GM13976 (cell line): ENCODE data around the gene CACYBP.

Source experiments
- DNase-seq: peaks from one replicate; pipeline ENCODE4 v3.0.0; 2012; ENCODE audit warnings: low spot score
- in situ Hi-C: fragments of 300-500 bp; cut with MboI; formaldehyde crosslinking; loops from one replicate; pipeline ENCODE4 v1.12.0; 2022; ENCODE audit warnings: low sequenced_read_pairs, mixed read lengths, inconsistent platforms; ENCODE audit not compliant: unreplicated experiment
- TF ChIP-seq, protein P1 (sequence below): IDR thresholded peaks from 2 replicates; pipeline ENCODE4 v1.5.1; 2012; ENCODE audit warnings: borderline replicate concordance, mild to moderate bottlenecking; ENCODE audit not compliant: insufficient read depth; ENCODE audit errors: extremely low read depth, missing control alignments, control extremely low read depth

The CACYBP gene

GRCh38 chr1:175054736-175055135, 55.0 kb downstream of the CACYBP start:
- DNase-seq: no peak
- TF ChIP-seq, protein P1, sequence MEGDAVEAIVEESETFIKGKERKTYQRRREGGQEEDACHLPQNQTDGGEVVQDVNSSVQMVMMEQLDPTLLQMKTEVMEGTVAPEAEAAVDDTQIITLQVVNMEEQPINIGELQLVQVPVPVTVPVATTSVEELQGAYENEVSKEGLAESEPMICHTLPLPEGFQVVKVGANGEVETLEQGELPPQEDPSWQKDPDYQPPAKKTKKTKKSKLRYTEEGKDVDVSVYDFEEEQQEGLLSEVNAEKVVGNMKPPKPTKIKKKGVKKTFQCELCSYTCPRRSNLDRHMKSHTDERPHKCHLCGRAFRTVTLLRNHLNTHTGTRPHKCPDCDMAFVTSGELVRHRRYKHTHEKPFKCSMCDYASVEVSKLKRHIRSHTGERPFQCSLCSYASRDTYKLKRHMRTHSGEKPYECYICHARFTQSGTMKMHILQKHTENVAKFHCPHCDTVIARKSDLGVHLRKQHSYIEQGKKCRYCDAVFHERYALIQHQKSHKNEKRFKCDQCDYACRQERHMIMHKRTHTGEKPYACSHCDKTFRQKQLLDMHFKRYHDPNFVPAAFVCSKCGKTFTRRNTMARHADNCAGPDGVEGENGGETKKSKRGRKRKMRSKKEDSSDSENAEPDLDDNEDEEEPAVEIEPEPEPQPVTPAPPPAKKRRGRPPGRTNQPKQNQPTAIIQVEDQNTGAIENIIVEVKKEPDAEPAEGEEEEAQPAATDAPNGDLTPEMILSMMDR: no peak
- in situ Hi-C loops: no loop called here
